Keratinocyte (primary cell): Measurements from ENCODE around the gene TIAL1.

ENCODE experiments used
- EZH2 ChIP-seq: IDR thresholded peaks from one replicate; pipeline ENCODE4 v1.6.1; 2012; ENCODE audit warnings: inconsistent platforms, mild to moderate bottlenecking, low read length, moderate library complexity
- TF ChIP-seq, protein P1 (sequence below), 3 experiments: IDR thresholded peaks in 1 of 3; conservative IDR thresholded peaks in 1 of 3; optimal IDR thresholded peaks in 1 of 3; 2 replicates in 2 of 3; 3 replicates in 1 of 3; pipeline versions ENCODE3 to v1.5.1; 2011; ENCODE audit warnings: low read length in 3 of 3, mild to moderate bottlenecking in 3 of 3, moderate library complexity in 2 of 3, control low read depth in 1 of 3, inconsistent platforms in 1 of 3; ENCODE audit not compliant: insufficient read depth in 2 of 3; ENCODE audit errors: extremely low read depth in 1 of 3

DNA sequence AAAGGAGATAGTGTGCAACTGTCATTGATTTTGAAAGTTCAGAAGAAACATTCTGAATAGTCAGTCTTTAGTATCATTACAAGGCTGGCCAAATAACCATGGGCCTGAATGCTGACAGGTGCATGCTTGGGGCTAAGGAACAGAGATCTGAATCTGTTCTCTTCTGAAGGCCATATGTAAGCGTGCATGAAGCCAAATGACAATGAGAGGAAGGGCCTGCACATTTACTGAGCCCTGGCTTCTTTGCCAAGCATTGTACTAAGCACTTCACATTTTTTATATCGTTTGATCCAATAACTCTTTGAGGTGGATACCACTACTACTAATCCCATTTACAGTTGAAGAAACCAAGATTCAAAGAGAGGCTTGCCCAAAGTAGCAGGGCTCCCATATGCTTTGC lies 22.5 kb upstream of the TIAL1 start:
- TF ChIP-seq, protein P1, sequence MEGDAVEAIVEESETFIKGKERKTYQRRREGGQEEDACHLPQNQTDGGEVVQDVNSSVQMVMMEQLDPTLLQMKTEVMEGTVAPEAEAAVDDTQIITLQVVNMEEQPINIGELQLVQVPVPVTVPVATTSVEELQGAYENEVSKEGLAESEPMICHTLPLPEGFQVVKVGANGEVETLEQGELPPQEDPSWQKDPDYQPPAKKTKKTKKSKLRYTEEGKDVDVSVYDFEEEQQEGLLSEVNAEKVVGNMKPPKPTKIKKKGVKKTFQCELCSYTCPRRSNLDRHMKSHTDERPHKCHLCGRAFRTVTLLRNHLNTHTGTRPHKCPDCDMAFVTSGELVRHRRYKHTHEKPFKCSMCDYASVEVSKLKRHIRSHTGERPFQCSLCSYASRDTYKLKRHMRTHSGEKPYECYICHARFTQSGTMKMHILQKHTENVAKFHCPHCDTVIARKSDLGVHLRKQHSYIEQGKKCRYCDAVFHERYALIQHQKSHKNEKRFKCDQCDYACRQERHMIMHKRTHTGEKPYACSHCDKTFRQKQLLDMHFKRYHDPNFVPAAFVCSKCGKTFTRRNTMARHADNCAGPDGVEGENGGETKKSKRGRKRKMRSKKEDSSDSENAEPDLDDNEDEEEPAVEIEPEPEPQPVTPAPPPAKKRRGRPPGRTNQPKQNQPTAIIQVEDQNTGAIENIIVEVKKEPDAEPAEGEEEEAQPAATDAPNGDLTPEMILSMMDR (optimal IDR thresholded peaks at IDR 0.05 in 1 of 3, IDR thresholded peaks at IDR 0.05 in 1 of 3, conservative IDR thresholded peaks at IDR 0.05 in 1 of 3; ENCODE audit: extremely low read depth in 1 of 3, insufficient read depth in 2 of 3, low read length in 3 of 3): no peak
- no peak for TF ChIP-seq EZH2
